ENCODE results near the gene FUOM. TPM values are rescaled to one million over a fixed set of nuclear protein-coding genes. Genes with fewer than 3 reads are reported as not detected.

Gene FUOM
- total RNA-seq, 1 donor from 2014 or later = 8.4 TPM

GRCh38 chr10:133366751-133367150 is 8.9 kb upstream of the FUOM start:
- no peak for DNase-seq

DNA sequence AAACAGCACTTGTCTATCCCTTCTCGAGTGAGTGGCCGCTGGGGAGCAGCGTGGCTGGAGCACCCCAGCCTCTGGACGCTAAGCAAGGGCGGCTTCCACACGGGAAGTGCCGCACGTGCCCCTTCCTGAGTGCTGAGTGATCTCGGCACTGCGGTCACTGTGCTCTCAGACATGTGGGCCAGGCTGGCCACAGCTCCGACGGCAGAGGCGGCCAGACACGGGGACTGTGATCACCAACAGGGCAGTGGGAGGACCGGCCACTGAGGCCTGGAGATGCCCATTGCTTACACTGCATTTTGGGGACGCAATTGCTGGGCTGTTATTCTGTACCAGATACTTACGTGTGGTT is 8.3 kb upstream of the FUOM start:
- DNase-seq = no peak

- no peak for DNase-seq
Observed at GRCh38 chr10:133365461-133366129, 7.8 kb upstream of the FUOM start.

DNA sequence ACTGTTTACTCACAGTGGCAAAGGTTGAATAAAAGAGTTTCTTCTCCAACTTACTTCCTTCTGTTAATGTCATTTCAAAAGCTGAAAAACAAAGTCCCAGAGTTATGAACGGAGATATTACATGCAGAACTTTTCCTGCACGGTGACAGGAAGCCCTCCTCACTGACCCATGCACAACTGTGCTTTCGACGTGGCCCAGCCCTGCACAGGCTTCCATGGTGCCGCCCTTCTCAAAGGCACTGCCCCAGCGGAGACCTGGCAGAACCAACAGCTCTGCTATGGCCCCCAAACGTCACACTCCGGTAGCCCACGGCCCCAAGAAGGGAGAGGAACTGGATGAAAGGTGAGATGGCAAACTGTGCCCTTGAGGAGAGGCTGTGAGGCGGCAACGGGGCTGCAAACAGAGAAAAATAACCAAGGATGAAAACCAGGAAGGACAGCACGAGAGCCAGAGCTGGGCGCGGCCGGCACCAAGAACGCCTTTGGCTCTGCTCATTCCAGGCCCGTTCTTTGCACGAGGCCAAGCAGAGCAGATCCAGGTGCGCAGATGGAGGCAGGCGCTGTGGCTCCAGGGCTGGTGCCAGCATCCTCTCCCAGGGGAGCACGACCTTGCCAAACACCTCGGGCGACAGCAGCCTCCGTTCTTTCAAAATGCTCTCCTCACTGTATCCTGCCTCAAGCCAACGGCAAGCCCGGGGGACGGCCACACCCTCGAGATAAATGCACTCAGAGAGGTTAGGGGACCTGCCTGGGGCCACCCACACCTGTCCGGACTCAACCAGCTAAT is 7.0 kb upstream of the FUOM start:
- no peak for DNase-seq

DNA sequence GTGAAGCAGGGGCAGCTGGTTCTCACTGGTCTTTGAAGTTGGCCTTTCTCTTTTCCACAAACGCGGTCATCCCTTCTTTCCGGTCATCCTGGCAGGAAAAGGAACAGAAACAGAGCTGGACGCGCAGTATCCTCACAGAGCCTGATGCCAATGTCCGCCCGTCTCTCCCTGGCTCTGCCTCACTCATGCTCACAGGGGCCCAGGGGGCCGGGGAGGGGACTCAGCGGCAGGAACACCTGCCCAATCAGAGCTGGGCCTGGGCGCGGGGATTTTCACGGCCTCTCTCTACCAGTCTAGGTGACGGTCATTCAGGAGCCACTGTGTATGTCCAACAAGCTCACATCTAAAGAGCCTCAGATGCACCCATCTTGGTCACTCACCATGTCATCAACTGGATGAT is 5.0 kb upstream of the FUOM start:
- no peak for DNase-seq

DNA sequence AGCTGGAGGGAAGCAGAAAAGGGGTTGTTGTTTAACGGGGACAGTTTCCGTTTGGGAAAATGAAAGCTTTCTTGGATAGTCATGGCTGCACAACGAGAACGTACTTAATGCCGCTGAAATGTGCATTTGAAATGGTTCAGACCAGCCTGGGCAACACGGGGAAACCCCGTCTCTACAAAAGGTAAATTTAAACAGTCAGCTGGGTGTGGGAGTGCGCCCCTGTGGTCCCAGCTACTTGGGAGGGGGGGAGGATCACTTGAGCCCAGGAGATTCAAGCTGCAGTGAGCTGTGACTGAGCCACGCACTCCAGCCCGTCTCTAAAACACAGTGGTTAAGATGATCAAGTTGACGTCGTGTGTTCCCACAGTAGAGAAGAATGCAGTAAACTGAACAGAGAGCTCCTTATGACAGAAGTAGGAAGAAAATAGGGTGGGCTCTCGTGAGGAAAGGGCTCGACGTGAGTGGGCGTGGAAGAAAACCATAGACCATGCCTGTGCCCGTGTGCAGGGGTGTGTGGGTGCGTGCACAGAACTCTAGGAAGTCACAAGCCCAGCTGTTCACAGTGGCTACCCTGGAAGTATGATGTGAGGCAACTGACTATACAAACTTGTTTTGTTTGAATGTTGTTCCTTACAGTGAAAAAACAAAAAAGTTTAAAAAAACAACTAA is 4.1 kb upstream of the FUOM start:
- DNase-seq = no peak

DNA sequence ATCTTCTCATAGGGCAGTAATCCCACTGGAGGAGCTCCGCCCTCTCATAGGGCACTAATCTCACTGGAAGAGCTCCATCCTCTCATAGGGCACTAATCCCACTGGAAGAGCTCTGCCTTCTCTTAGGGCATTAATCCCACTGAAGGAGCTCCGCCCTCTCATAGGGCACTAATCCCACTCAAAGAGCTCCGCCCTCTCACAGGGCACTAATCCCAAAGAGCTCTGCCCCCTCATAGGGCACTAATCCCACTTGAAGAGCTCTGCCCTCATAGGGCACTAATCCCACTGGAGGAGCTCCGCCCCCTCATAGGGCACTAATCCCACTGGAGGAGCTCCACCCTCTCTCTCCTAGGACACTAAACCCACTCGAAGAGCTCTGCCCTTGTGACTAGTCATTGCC is 3.4 kb upstream of the FUOM start:
- no peak for DNase-seq

DNA sequence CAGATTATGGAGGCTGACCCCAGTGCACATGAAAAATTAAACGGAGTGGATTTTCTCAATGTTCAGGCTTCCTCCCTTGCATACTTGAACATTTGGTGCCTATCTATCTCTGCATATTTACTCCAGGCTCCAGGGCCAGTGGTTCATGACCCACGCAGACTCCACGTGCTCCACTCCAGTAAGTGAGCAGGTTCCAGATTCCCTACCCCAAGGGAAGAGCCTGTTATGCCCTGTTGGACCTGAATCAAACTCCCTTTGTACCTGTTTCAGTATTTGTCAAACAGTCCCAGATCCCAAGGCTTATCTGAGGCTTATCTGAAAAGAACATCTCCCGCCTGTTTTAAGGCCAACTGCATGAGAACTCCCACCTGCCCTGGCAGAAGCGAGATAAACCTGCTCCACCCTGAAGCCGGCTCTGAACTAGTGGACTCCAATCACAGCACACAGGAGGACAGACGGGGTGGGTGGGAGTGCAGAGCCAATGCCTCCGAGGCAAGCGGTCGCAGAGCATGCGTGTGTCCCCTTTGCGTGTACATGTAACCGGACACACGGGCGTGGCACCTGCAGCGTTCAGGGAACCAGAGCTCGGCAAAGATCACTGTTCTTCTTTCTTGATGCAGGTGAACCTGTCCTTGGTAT is 2.3 kb upstream of the FUOM start:
- no peak for DNase-seq

- no peak for DNase-seq
Observed at GRCh38 chr10:133359554-133359971, 1.7 kb upstream of the FUOM start.

DNA sequence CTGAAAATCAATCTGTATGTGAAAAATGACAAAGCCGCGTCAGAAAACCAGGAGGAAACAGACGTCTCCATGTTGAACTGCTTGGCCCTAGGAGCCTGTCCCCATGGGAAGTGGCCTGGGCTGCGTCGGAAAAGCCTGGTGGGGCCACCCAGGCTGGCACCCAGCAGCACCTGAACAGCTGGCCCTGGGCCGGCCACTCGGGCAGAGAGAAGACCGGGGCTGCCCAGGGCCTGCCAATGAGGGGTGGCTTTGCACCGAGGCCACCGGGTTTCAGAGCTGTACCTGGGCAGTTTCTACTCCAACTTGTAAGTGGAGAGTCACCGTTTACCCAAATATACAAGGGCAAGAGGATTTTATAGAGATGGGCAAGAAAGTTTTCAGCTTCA is 1.1 kb upstream of the FUOM start:
- DNase-seq = no peak

- DNase-seq = no peak
Observed at GRCh38 chr10:133358162-133358924, 524 bp upstream of the FUOM start.

DNA sequence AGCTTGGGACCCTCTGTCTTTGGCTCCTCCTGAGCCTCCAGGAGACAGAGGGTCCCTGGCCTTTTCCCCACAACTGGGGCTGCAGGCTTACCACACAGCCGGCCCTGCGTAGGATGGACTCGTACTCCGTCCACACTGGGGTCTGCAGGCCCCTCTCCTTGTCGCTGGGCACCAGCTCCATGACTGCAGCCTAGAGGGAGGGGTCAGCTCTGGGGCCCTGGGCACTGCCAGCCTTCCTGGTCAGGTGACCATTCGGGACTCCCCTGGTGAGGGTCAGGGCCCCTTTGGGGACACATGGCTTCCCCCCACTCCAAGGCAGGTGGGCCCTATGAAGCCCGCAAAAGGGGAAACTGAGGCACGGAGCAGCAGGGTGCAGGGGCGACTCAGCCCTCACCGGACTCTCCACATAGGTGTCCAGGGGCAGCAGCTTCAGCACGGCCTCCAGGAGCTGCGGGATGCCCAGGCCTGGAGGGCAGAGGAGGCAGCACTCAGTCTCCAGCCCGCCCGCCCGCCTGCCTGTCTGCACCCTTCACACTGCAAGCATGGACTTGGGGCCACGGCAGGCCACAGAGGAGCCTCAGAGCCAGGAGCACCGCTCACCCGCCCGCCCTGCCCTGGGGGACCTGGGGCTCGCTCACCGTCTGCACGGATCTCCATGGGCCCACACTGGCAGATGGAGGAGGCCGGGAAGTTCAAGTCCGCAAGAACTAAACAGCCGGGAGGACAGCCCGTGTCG is 1.1 kb downstream of the FUOM start:
- no peak for DNase-seq

DNA sequence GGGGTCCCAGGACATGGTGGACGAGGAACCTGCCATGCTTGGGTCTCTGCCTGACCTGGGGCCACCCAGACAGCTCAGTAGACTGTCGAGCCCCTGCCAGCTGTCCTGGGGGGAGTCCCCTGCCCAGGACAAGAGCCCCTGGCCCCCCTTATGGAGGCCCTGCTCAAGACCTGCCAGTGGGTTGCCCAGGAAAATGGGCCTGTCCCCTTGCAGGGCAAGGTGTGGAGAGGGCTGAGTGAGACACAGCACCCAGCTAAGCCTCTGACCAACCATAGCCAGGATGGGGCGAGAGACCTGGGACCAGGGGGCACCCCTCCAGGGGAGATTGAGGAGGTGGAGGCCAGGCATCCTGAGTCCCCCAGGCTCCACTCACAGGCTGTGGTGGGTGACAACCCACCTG is 1.8 kb downstream of the FUOM start:
- no peak for DNase-seq

- no peak for DNase-seq
Observed at GRCh38 chr10:133355266-133355665, 2.6 kb downstream of the FUOM start.

DNA sequence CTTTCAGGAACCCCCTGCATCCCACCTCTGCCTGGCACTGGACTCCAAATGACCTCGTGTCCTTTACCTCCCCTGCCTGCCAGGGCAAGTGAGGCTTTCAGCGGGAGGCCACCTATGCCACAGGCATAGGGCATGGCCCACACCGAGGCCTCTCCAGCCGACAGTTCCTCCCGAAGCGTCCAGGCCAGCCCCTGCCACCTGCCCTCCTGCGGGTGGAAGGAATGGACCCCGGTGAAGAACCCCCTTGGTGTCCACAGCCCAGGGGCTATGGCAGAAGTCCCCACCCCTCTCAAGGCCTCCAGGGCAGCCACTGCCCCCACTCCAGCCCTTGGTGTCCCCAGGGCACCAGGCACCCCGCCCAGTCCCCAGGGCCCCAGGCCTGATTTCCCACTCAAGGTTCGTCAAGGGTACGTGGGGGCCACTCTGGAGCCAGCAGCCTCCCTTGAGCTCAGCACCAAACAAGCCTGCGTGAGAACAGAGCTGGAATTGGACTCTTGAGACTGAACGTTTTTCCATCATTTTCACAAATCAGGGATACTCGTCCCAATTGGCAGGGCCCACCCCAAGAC is 3.1 kb downstream of the FUOM start:
- no peak for DNase-seq

DNA sequence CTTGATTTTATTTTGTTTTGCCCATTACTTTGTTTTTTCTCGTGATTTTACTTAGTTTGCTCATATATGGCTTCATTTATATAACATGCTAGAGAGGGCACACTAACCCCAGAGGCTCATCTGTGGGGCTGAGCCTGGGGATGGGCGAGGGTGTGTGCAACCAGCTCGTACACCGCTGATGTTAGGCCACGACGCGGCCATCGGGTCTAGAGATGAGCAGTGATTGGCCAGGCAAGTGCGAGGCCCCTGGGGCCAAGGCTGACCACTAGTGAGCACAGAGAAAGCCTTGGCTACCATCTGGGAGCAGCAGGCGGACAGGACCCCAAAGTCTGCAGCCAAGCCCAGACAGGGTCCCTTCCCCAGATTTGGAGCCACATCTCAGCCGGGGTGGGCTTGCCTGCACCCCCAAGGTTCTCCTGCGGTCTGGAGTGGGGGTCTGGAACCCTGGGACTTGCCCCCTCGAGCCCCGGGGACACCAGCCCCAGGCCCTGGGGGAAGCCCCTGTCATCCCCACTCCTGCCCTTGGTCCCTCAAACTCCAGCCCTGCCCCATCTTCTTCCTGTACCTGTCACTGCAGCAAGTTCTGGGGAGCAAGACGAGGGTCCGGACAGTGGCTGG is 3.7 kb downstream of the FUOM start:
- no peak for DNase-seq

GRCh38 chr10:133353202-133353959 is 4.4 kb downstream of the FUOM start:
- DNase-seq = no peak

DNA sequence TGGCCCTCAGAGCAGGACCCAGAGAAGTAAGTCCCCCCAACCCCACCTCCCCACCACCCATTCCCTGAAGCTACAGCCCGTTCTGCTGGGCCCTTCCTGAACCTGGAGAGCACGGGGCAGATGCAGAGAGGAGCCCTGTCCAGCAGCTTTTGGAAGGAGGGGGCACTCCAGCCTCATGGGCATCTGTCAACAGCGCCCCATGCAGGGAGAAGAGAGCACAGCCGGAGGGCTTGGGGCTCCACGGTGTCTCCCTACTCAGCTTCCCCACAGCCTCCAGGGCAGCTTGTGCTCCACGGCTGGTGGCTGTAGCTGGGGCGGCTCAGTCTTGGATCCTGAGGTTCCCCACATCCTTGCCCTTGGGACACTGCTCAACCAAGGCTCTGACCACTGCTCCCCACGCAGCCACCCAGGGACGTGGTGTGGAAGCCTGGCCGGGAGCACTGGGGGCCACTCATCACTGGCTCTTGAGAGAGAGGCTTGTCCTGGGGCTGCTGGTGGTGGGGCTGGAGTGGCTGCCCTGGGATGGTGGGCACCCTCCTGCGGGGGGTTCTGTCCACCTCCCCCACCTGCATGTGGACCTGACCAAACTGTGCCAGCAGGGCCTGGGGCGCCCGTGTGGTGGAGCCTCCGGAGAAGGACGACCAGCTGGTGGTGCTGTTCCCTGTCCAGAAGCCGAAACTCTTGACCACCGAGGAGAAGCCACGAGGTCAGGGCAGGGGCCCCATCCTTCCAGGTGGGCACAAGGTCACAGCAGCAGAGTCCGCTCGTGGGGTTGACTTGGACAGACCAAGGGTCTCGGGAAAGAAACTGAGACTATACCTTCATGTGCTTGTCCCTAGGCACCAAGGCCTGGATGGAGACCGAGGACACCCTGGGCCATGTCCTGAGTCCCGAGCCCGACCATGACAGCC is 6.2 kb downstream of the FUOM start:
- DNase-seq = no peak

DNA sequence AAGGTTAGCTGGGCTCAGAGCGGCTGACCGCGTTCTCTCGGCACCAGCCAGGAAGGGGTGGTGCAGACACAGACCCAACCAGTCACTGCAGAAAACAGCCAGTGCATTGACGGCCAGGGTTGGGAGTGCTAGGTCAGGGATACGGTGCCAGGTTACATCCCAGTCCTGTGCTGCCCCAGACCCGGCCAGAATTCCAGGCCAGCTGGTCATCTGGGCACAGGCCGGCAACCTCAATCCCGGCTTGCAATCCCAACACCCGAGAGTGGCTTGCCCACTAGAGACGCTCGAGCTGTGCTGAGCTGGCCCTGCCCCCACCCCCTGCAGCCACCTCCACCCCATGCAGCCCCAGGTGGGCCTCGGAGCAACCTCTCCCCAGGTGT is 6.9 kb downstream of the FUOM start:
- no peak for DNase-seq
